GM23338 (cell line): Measurements from ENCODE around the gene MTHFD1L. TPM values are rescaled to one million over a fixed set of nuclear protein-coding genes. Genes with fewer than 3 reads are reported as not detected.
A peak's percentile ranks its signal among the peaks of the same experiment; 100 is the strongest.

Experiments
- ATAC-seq: fragments of 200-7000 bp; cut with Tn5 transposase; 3 replicates; pipeline ENCODE4 v1.9.1; 2020
- DNase-seq: peaks from one replicate; pipeline ENCODE4 v3.0.0-alpha.2; 2015; ENCODE audit warnings: low spot score
- H2AFZ ChIP-seq: fragments of 200-600 bp; sonication (generic); 2 replicates; pipeline ENCODE4 v1.8.0; 2016; ENCODE audit warnings: antibody characterized with exemption, mild to moderate bottlenecking, moderate library complexity
- H3F3A ChIP-seq: fragments of 200-600 bp; sonication (generic); replicated peaks from 2 replicates; pipeline ENCODE4 v1.8.0; 2017; ENCODE audit warnings: antibody characterized with exemption, mixed run types, low read depth
- H3K27ac ChIP-seq: fragments of 200-600 bp; sonication (generic); 2 replicates; pipeline ENCODE4 v1.6.1; 2016; ENCODE audit warnings: low read depth
- H3K27me3 ChIP-seq: fragments of 200-600 bp; sonication (generic); 2 replicates; pipeline ENCODE4 v1.8.0; 2016; ENCODE audit warnings: mild to moderate bottlenecking, mixed run types, moderate library complexity; ENCODE audit not compliant: insufficient read depth
- H3K36me3 ChIP-seq: fragments of 200-600 bp; sonication (generic); 2 replicates; pipeline ENCODE4 v1.8.0; 2016; ENCODE audit warnings: mild to moderate bottlenecking; ENCODE audit not compliant: insufficient read depth
- H3K4me1 ChIP-seq: fragments of 200-600 bp; sonication (generic); 2 replicates; pipeline ENCODE4 v1.8.0; 2016; ENCODE audit warnings: mild to moderate bottlenecking, moderate library complexity; ENCODE audit not compliant: insufficient read depth
- H3K4me2 ChIP-seq: fragments of 200-600 bp; sonication (generic); 2 replicates; pipeline ENCODE4 v1.7.1; 2017; ENCODE audit warnings: mixed run types
- H3K4me3 ChIP-seq: fragments of 200-600 bp; sonication (generic); 2 replicates; pipeline ENCODE4 v1.6.1; 2016; ENCODE audit warnings: mixed run types
- H3K79me2 ChIP-seq: fragments of 200-600 bp; sonication (generic); replicated peaks from 2 replicates; pipeline ENCODE4 v1.8.0; 2017; ENCODE audit warnings: mild to moderate bottlenecking; ENCODE audit not compliant: insufficient read depth
- H3K9me2 ChIP-seq: fragments of 200-600 bp; sonication (generic); 2 replicates; pipeline ENCODE4 v1.8.0; 2017; ENCODE audit not compliant: insufficient read depth
- H4K20me1 ChIP-seq: fragments of 200-600 bp; sonication (generic); replicated peaks from 2 replicates; pipeline ENCODE4 v1.8.0; 2017; ENCODE audit warnings: mild to moderate bottlenecking; ENCODE audit not compliant: insufficient read depth
- H3K27ac Mint-ChIP-seq: 2 replicates; pipeline ENCODE4 v1.8.0; 2020; ENCODE audit warnings: inconsistent platforms, mild to moderate bottlenecking, moderate library complexity, mixed read lengths
- H3K27me3 Mint-ChIP-seq: 3 replicates; pipeline ENCODE4 v1.8.0; 2022; ENCODE audit warnings: low read depth, mild to moderate bottlenecking, moderate library complexity, mixed read lengths, inconsistent platforms; ENCODE audit not compliant: insufficient read depth, poor library complexity
- H3K36me3 Mint-ChIP-seq: 3 replicates; pipeline ENCODE4 v1.8.0; 2021; ENCODE audit warnings: low read depth, mild to moderate bottlenecking, inconsistent platforms, moderate library complexity, mixed read lengths
- H3K4me1 Mint-ChIP-seq: 3 replicates; pipeline ENCODE4 v1.8.0; 2020; ENCODE audit warnings: mild to moderate bottlenecking, inconsistent platforms, mixed read lengths
- H3K4me3 Mint-ChIP-seq: 3 replicates; pipeline ENCODE4 v1.8.0; 2021; ENCODE audit warnings: moderate library complexity, mild to moderate bottlenecking, inconsistent platforms, mixed read lengths
- H3K9me3 Mint-ChIP-seq: 3 replicates; pipeline ENCODE4 v1.8.0; 2020; ENCODE audit warnings: moderate library complexity, mild to moderate bottlenecking, inconsistent platforms, mixed read lengths
- CREB1 ChIP-seq: fragments of 250-450 bp; sonication (Bioruptor Pico); IDR thresholded peaks from 2 replicates; pipeline ENCODE4 v1.5.0; 2020; ENCODE audit warnings: low read depth, mild to moderate bottlenecking, moderate library complexity
- EZH2 ChIP-seq: fragments of 200-600 bp; sonication (generic); IDR thresholded peaks from one replicate; pipeline ENCODE4 v1.8.0; 2017; ENCODE audit warnings: antibody characterized with exemption, mild to moderate bottlenecking, low read depth; ENCODE audit not compliant: unreplicated experiment
- EZH2phosphoT487 ChIP-seq: fragments of 200-600 bp; sonication (generic); IDR thresholded peaks from one replicate; pipeline ENCODE4 v1.8.1; 2018; ENCODE audit warnings: antibody characterized with exemption; ENCODE audit not compliant: unreplicated experiment
- NANOG ChIP-seq: IDR thresholded peaks from 2 replicates; pipeline ENCODE4 v1.6.1; 2016; ENCODE audit warnings: antibody characterized with exemption, borderline replicate concordance
- POLR2AphosphoS5 ChIP-seq: IDR thresholded peaks from 2 replicates; pipeline ENCODE4 v1.6.1; 2016; ENCODE audit warnings: antibody characterized with exemption, low read depth
- REST ChIP-seq: IDR thresholded peaks from one replicate; pipeline ENCODE4 v1.6.1; 2018; ENCODE audit warnings: antibody characterized with exemption; ENCODE audit not compliant: unreplicated experiment
- ZNF331 ChIP-seq: fragments of 250-450 bp; sonication (Bioruptor Pico); IDR thresholded peaks from 2 replicates; pipeline ENCODE4 v1.5.0; 2020; ENCODE audit warnings: low read depth, mild to moderate bottlenecking, moderate library complexity
- ZNF462 ChIP-seq: fragments of 250-450 bp; sonication (Bioruptor Pico); IDR thresholded peaks from 2 replicates; pipeline ENCODE4 v1.5.0; 2020; ENCODE audit warnings: mild to moderate bottlenecking, moderate library complexity
- polyA plus RNA-seq: library from polyadenylated mRNA; unstranded; fragments of >200 nt; fragmentation: Nextera tagmentation; extraction: Ambion mirVana; gene quantifications from 2 replicates; pipeline ENCODE4 v1.2.1, GENCODE V29; 2016
- total RNA-seq: library from RNA; depleted of rRNA; stranded (reverse); fragments of >200 nt; shearing (Covaris generic); gene quantifications from 2 replicates; pipeline ENCODE4 v1.2.3, GENCODE V29; 2014

MTHFD1L gene
- total and polyA plus RNA-seq, 2 experiments from 2014 or later, result 53.2 to 66.8 TPM

- TF ChIP-seq ZNF462 (CRISPR knock-in tag), result no peak
- TF ChIP-seq POLR2AphosphoS5, result no peak
Measured at GRCh38 chr6:151087861-151088598, 222.5 kb downstream of the MTHFD1L start (continued).

GRCh38 chr6:151088599-151088935 lies 223.1 kb downstream of the MTHFD1L start:
- Histone ChIP-seq H3K4me3 (no peak overlapping the region), H4K20me1 (no peaks in the 10 kb centered on the region), H3K27me3 (no peaks in the 10 kb centered on the region), H2AFZ (no peak overlapping the region), H3K79me2 (no peaks in the 10 kb centered on the region), H3F3A (0 out of 2 replicates have a peak, but pooled peaks cover 6% of the 10 kb centered on the region), H3K4me1 (peaks cover 22% of the 10 kb centered on the region), H3K36me3 (0 out of 2 replicates have a peak, but pooled peaks cover 4% of the 10 kb centered on the region), H3K27ac (no peak overlapping the region; the same call in 1 of the 2 replicates), H3K9me2 (no peaks in the 10 kb centered on the region), H3K4me2 (no peak overlapping the region)
- DNase-seq (no peak), ATAC-seq (no peak)
- peaks cover 35% of the 10 kb centered on the region for H3K36me3 Mint-ChIP-seq
- peak overlapping the region; percentile 70; the same call in 1 of the 2 replicates for H3K27ac Mint-ChIP-seq
- H3K27me3 Mint-ChIP-seq, result peaks cover 12% of the 10 kb centered on the region
- H3K4me3 Mint-ChIP-seq, result no peak overlapping the region
- no peaks in the 10 kb centered on the region; the same call in 1 of the 3 replicates for H3K9me3 Mint-ChIP-seq
- H3K4me1 Mint-ChIP-seq, result peaks cover 38% of the 10 kb centered on the region
- TF ChIP-seq POLR2AphosphoS5 (no peak), EZH2 (no peak), EZH2phosphoT487 (no peak), NANOG (no peak), REST (no peak), CREB1 (CRISPR knock-in tag) (no peak), ZNF331 (CRISPR knock-in tag) (no peak)
